SK-MEL-5 (cell line): ENCODE results near the gene NEU3. TPM values are rescaled to one million over a fixed set of nuclear protein-coding genes. Genes with fewer than 3 reads are reported as not detected.
"Not testable (repeated sequence)": the region's sequence is repeated elsewhere in the genome, so short reads cannot be mapped to it uniquely, and the experiment has no call there.

Source experiments
- DNase-seq: peaks from one replicate; pipeline ENCODE4 v3.0.0-alpha.2; 2016; ENCODE audit warnings: low read depth, low spot score
- in situ Hi-C: cut with HindIII; loops from 2 replicates; pipeline ENCODE4 v1.10.0; 2016; ENCODE audit warnings: low sequenced_read_pairs, high pct_unique_total_duplicates, low pct_unique_long_range_greater_than_20kb
- small RNA-seq, 2 experiments: library from RNA; depleted of rRNA; stranded (forward); fragments of <200 nt; gene quantifications; one replicate each; pipeline ENCODE3, GENCODE V24; 2014
- total RNA-seq: library from RNA; depleted of rRNA; stranded (reverse); fragments of >200 nt; shearing (Covaris generic); gene quantifications from 2 replicates; pipeline ENCODE4 v1.2.3, GENCODE V29; 2014; rRNA removed

NEU3 gene
- total RNA-seq, 1 experiment from 2014 or later: 50.8 TPM

- DNase-seq, in situ Hi-C loops: not testable (repeated sequence)
Measured at GRCh38 chr11:75041821-75042220, 53.1 kb downstream of the NEU3 start.

- DNase-seq, in situ Hi-C loops: not testable (repeated sequence)
Measured at GRCh38 chr11:75044381-75045170, 55.8 kb downstream of the NEU3 start.

GRCh38 chr11:75046668-75047067, 57.9 kb downstream of the NEU3 start:
- DNase-seq, in situ Hi-C loops: not testable (repeated sequence)

GRCh38 chr11:75047191-75047590, 58.5 kb downstream of the NEU3 start:
- in situ Hi-C loops: no loop called here
- DNase-seq: no peak

- in situ Hi-C loops, DNase-seq: not testable (repeated sequence)
Measured at GRCh38 chr11:75049501-75050266, 61.0 kb downstream of the NEU3 start.

- DNase-seq: no peak
- in situ Hi-C loops: no loop called here
Measured at GRCh38 chr11:75050516-75050915, 61.8 kb downstream of the NEU3 start.

- DNase-seq: no peak
- in situ Hi-C loops: no loop called here
Measured at GRCh38 chr11:75051043-75051442, 62.3 kb downstream of the NEU3 start.

- in situ Hi-C loops: no loop called here
- no peak for DNase-seq
Measured at GRCh38 chr11:75052457-75052856, 63.7 kb downstream of the NEU3 start.

- in situ Hi-C loops: no loop called here
- peak; percentile 59 for DNase-seq
Measured at GRCh38 chr11:75055511-75055910, 66.8 kb downstream of the NEU3 start.

- in situ Hi-C loops: no loop called here
Measured at GRCh38 chr11:75056814-75057213, 68.1 kb downstream of the NEU3 start.

GRCh38 chr11:75059299-75059698, 70.6 kb downstream of the NEU3 start:
- in situ Hi-C loops: no loop called here
- no peak for DNase-seq

More at GRCh38 chr11:75056814-75057213, 68.1 kb downstream of the NEU3 start:
- DNase-seq: no peak

GRCh38 chr11:75063741-75064314, 75.1 kb downstream of the NEU3 start:
- no peak for DNase-seq
- in situ Hi-C loops: no loop called here

- DNase-seq: no peak
- in situ Hi-C loops: no loop called here
Measured at GRCh38 chr11:75066061-75066460, 77.3 kb downstream of the NEU3 start.

Small RNA genes lying within 50 kb of the gene (small RNA-seq; reads per million reads assigned to genes)
- gene RNU6-216P: 0 reads per million in 2 experiments

Other genes with a start within 250 kb of the NEU3 start
- 14.7 and 15.6 TPM in 2 replicates for gene RNF169, start 240.1 kb upstream of the NEU3 start, total RNA-seq
- gene XRRA1, start 39.8 kb upstream of the NEU3 start, total RNA-seq: 25.5 and 30.0 TPM in 2 replicates
- 166 and 168 TPM in 2 replicates for gene SPCS2, start 39.7 kb upstream of the NEU3 start, total RNA-seq
- gene OR2AT4, start 107.9 kb downstream of the NEU3 start, total RNA-seq: 0.05 TPM in 1 of 2 replicates, not detected in the other
- 0.13 TPM in 1 of 2 replicates, not detected in the other for gene SLCO2B1, start 162.2 kb downstream of the NEU3 start, total RNA-seq